Hepatocyte (in vitro differentiated cells): Measurements from ENCODE around the gene PTPRT.

ENCODE experiments used
- CTCF ChIP-seq: fragments of 200-600 bp; sonication (generic); IDR thresholded peaks from 2 replicates; pipeline ENCODE4 v1.5.1; 2016; ENCODE audit warnings: antibody characterized with exemption, mild to moderate bottlenecking; ENCODE audit not compliant: poor library complexity
- EZH2 ChIP-seq: fragments of 200-600 bp; sonication (generic); IDR thresholded peaks from 2 replicates; pipeline ENCODE4 v1.6.1; 2016; ENCODE audit warnings: antibody characterized with exemption, mild to moderate bottlenecking, borderline replicate concordance
- EZH2phosphoT487 ChIP-seq: fragments of 200-600 bp; sonication (generic); IDR thresholded peaks from one replicate; pipeline ENCODE4 v1.6.1; 2018; ENCODE audit warnings: antibody characterized with exemption, mild to moderate bottlenecking, low read depth, moderate library complexity; ENCODE audit not compliant: unreplicated experiment, severe bottlenecking

- no peak for TF ChIP-seq CTCF
- no peak for TF ChIP-seq EZH2
- TF ChIP-seq EZH2phosphoT487, result no peak
Measured at GRCh38 chr20:43011491-43011890, 178.2 kb downstream of the PTPRT start.
